ENCODE measurements around the gene TRIB2.
A peak's percentile ranks its signal among the peaks of the same experiment; 100 is the strongest.

TRIB2 gene

DNA sequence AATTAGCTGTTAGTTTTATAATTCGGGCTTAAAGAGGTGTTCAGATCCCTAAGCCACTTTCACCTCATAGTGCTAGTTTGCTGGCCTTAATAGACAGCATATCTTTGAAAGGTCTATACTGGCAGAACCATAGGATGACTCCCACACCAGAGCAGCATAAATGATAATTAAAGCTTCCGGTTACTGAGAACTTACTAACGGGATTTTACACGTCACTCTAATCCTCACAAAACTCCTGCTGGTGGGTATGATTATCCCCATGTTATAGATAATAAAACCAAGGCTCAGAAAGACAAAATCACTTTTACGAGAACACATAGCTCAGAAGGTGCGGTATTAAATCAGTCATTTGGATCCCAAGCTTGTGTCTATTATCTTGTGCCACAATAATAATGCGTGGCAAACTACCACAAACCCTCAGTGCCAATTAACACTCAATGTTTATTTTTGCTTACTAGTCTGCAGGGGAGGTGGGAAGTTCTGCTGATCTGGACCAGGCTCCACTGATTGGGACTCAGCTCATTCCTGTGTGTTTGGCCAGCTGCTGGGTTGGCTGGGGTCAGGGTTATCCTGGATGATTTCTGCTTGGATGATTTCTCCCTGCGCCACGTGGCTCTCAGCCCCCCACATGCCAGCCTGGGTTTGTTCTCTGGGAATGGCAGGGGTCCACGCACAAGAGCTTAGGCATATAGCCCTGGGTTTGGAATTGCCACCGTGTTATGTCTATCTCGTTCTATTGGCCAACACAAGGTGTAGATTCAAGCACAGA, 62.3 kb downstream of the TRIB2 start:
- no peak overlapping the region for H2AFZ ChIP-seq
- no peaks in the 10 kb centered on the region for H3K27me3 ChIP-seq (ENCODE audit: control insufficient read depth, insufficient read depth, low read length)
- H3K27ac ChIP-seq = no peak overlapping the region
- no peaks in the 10 kb centered on the region for H3K79me2 ChIP-seq
- no peaks in the 10 kb centered on the region for H3K4me1 ChIP-seq
- H3K9me3 ChIP-seq (ENCODE audit: control insufficient read depth, low read length) = no peaks in the 10 kb centered on the region
- no peak overlapping the region for H3K4me3 ChIP-seq (ENCODE audit: low read depth, low read length)
- H3K36me3 ChIP-seq (ENCODE audit: control insufficient read depth, insufficient read depth, low read length) = no peaks in the 10 kb centered on the region
- no peak overlapping the region for H3K4me2 ChIP-seq (ENCODE audit: low read length)
- TF ChIP-seq, protein P1, sequence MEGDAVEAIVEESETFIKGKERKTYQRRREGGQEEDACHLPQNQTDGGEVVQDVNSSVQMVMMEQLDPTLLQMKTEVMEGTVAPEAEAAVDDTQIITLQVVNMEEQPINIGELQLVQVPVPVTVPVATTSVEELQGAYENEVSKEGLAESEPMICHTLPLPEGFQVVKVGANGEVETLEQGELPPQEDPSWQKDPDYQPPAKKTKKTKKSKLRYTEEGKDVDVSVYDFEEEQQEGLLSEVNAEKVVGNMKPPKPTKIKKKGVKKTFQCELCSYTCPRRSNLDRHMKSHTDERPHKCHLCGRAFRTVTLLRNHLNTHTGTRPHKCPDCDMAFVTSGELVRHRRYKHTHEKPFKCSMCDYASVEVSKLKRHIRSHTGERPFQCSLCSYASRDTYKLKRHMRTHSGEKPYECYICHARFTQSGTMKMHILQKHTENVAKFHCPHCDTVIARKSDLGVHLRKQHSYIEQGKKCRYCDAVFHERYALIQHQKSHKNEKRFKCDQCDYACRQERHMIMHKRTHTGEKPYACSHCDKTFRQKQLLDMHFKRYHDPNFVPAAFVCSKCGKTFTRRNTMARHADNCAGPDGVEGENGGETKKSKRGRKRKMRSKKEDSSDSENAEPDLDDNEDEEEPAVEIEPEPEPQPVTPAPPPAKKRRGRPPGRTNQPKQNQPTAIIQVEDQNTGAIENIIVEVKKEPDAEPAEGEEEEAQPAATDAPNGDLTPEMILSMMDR (IDR thresholded peaks at IDR 0.05) = no peak
- no peak overlapping the region for H3K9ac ChIP-seq

DNA sequence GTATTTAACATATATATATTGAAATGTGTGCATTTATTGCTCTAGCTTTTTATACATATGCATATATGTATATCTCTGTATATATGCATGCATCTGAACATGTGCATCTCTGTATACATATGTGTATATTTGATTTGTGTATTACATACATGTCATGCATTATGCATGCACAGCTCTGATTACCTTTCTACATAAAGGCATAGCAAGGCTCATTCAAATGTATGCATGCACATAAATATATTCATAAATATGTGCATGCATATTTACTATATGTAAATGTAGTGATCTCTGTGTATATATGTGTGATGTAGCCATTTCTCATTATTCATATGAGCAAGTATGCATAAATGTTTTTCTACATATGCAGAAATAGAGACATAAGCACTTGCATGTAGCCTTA, 64.6 kb downstream of the TRIB2 start:
- H3K36me3 ChIP-seq (ENCODE audit: control insufficient read depth, insufficient read depth, low read length) = no peaks in the 10 kb centered on the region
- no peak overlapping the region for H3K4me2 ChIP-seq (ENCODE audit: low read length)
- no peaks in the 10 kb centered on the region for H3K4me1 ChIP-seq
- no peak overlapping the region for H3K9ac ChIP-seq
- H3K27ac ChIP-seq = no peak overlapping the region
- no peaks in the 10 kb centered on the region for H3K9me3 ChIP-seq (ENCODE audit: control insufficient read depth, low read length)
- TF ChIP-seq, protein P1 (IDR thresholded peaks at IDR 0.05) = no peak
- H3K79me2 ChIP-seq = no peaks in the 10 kb centered on the region
- H2AFZ ChIP-seq = no peak overlapping the region
- H3K4me3 ChIP-seq (ENCODE audit: low read depth, low read length) = no peak overlapping the region
- H3K27me3 ChIP-seq (ENCODE audit: control insufficient read depth, insufficient read depth, low read length) = no peaks in the 10 kb centered on the region

DNA sequence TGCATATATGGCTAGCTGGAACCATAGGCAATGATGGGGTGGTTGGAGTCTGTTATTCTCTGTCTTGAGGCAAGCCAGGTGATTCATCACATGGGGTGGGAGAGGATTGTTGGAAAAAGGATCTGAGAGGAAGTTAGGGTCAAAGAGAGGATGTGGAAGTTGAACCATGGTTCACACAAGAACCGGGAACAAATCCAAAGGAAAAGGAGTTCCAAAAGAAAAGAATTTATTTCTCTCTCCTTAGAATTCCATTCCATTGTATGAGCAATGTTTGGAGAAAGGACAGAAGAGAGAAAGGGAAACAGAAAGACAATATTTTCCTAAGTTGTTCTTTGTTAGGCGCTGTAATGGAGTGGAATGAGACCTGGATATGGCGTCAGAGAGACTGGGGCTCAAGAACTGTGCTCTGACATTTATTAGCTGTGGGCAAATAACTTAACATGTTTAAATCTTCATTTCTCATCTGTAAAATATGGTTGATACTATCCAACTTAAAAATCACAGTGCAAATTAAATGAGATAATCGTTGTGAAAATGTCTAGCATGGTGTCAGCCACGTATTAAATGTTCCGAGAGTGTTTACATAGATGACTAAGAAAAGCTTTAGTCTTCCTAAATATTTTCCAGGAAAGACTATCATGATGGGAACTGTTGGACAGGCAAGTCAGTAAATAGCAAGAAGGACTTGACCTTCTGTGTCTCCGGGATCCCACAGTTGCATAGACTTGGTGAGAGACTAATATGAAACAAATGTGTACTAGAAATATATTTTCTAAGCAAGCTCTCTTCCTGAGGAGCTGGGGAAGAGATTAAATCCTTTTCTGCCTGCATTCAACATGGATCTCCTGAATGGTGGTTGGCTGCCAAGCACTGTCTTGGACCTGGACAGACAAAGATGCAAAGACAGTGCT, 71.4 kb downstream of the TRIB2 start:
- Histone ChIP-seq H3K79me2 (no peaks in the 10 kb centered on the region), H3K4me1 (no peaks in the 10 kb centered on the region), H3K9me3 (ENCODE audit: control insufficient read depth, low read length) (no peaks in the 10 kb centered on the region), H3K27me3 (ENCODE audit: control insufficient read depth, insufficient read depth, low read length) (no peaks in the 10 kb centered on the region), H3K4me2 (ENCODE audit: low read length) (no peak overlapping the region), H3K36me3 (ENCODE audit: control insufficient read depth, insufficient read depth, low read length) (no peaks in the 10 kb centered on the region), H2AFZ (no peak overlapping the region), H3K4me3 (ENCODE audit: low read depth, low read length) (no peak overlapping the region), H3K27ac (peak overlapping the region; percentile 55), H3K9ac (no peak overlapping the region)
- TF ChIP-seq, protein P1 (IDR thresholded peaks at IDR 0.05) = no peak

GRCh38 chr2:12791906-12792305, 75.2 kb downstream of the TRIB2 start:
- Histone ChIP-seq H3K79me2 (no peaks in the 10 kb centered on the region), H3K4me1 (no peaks in the 10 kb centered on the region), H3K27ac (no peak overlapping the region), H3K9ac (no peak overlapping the region), H3K36me3 (ENCODE audit: control insufficient read depth, insufficient read depth, low read length) (no peaks in the 10 kb centered on the region), H3K9me3 (ENCODE audit: control insufficient read depth, low read length) (no peaks in the 10 kb centered on the region), H3K4me3 (ENCODE audit: low read depth, low read length) (no peak overlapping the region), H3K4me2 (ENCODE audit: low read length) (no peak overlapping the region), H2AFZ (no peak overlapping the region), H3K27me3 (ENCODE audit: control insufficient read depth, insufficient read depth, low read length) (no peaks in the 10 kb centered on the region)
- TF ChIP-seq, protein P1 (IDR thresholded peaks at IDR 0.05) = no peak
